ENCODE results near the gene TUBGCP2.

TUBGCP2 gene

DNA sequence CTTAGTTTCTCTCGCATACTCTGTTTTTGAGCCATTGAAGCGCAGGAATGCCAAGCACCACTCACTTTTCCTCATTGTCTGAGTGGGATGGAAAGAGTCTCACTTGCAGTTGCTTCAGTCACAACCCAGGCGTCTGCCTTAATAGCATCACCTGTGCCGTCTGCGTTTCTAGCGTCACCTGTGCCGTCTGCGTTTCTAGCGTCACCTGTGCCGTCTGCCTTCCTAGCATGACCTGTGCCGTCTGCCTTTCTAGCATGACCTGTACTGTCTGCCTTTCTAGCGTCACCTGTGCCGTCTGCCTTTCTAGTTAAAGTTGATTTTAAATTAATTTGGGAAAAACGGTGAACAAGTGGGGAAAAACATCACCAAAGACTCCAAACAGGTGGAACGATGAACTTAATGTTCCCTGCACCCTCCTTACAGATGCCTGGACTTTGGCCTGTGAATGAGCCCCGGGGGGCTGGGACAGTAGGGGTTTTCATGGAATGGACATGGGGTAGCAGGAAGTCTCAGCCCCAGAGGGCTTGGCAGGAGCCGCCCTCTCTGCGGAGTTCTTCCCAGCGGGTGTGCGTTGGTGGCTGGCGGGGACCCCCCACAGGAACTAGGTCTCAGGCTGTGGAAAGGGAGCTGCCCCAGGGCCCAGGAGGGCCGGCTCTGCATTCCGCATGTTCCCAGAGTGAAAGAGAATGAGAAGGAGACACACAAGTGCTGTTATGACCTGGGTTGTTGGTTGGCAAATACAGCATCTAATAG lies 3.5 kb upstream of the TUBGCP2 start:
- no peak for DNase-seq (ENCODE audit: extremely low read depth, insufficient read length)
- TF ChIP-seq, protein P1, sequence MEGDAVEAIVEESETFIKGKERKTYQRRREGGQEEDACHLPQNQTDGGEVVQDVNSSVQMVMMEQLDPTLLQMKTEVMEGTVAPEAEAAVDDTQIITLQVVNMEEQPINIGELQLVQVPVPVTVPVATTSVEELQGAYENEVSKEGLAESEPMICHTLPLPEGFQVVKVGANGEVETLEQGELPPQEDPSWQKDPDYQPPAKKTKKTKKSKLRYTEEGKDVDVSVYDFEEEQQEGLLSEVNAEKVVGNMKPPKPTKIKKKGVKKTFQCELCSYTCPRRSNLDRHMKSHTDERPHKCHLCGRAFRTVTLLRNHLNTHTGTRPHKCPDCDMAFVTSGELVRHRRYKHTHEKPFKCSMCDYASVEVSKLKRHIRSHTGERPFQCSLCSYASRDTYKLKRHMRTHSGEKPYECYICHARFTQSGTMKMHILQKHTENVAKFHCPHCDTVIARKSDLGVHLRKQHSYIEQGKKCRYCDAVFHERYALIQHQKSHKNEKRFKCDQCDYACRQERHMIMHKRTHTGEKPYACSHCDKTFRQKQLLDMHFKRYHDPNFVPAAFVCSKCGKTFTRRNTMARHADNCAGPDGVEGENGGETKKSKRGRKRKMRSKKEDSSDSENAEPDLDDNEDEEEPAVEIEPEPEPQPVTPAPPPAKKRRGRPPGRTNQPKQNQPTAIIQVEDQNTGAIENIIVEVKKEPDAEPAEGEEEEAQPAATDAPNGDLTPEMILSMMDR (IDR thresholded peaks at IDR 0.05; ENCODE audit: insufficient read depth, low read length, poor library complexity, severe bottlenecking) = no peak
- Histone ChIP-seq H3K36me3 (ENCODE audit: control insufficient read depth, insufficient read depth, low read length) (peaks cover 12% of the 10 kb centered on the region), H3K27me3 (replicated peaks; ENCODE audit: control insufficient read depth, insufficient read depth, low read length) (no peaks in the 10 kb centered on the region), H3K4me3 (replicated peaks; ENCODE audit: low read depth, low read length) (no peak overlapping the region)

DNA sequence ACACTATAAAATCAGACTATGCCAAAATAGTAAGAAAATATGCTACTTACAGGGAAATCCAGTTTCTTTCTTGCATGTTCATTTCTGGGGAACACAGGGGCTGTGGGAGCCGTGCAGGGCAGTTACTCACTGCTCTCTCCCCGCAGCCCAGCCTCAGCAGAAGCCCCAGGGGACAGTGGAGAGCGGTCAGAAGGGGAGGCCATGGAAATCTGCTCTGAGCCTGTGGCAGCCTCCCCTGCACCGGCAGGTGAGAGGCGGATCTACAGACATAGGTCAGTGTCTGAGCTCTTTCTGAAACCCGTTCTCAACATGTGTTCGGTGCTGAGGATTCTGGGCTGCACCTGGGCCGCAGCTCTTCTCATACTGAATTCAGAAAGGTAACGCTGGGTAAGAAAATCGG lies 2.9 kb upstream of the TUBGCP2 start:
- Histone ChIP-seq H3K36me3 (ENCODE audit: control insufficient read depth, insufficient read depth, low read length) (peaks cover 12% of the 10 kb centered on the region), H3K4me3 (replicated peaks; ENCODE audit: low read depth, low read length) (no peak overlapping the region), H3K27me3 (replicated peaks; ENCODE audit: control insufficient read depth, insufficient read depth, low read length) (no peaks in the 10 kb centered on the region)
- TF ChIP-seq, protein P1 (IDR thresholded peaks at IDR 0.05; ENCODE audit: insufficient read depth, low read length, poor library complexity, severe bottlenecking) = no peak
- no peak for DNase-seq (ENCODE audit: extremely low read depth, insufficient read length)

DNA sequence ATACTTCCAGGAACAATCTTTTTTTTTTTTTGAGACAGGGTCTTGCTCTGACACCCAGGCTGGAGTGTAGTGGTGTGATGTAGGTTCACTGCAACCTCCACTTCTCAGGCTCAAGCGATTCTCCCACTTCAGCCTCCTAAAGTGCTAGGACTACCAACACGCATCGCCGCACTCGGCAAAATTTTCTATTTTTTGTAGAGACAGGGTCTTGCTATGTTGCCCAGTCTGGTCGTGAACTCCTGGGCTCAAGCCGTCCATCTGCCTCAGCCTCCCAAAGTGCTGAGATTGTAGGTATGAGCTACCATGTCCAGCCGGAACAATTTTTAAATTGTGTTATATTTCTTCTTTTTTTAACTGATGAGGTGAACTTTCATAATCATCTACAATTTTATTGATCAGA lies 2.1 kb upstream of the TUBGCP2 start:
- Histone ChIP-seq H3K27me3 (replicated peaks; ENCODE audit: control insufficient read depth, insufficient read depth, low read length) (no peaks in the 10 kb centered on the region), H3K36me3 (ENCODE audit: control insufficient read depth, insufficient read depth, low read length) (peaks cover 12% of the 10 kb centered on the region), H3K4me3 (replicated peaks; ENCODE audit: low read depth, low read length) (no peak overlapping the region)
- no peak for DNase-seq (ENCODE audit: extremely low read depth, insufficient read length)
- TF ChIP-seq, protein P1 (IDR thresholded peaks at IDR 0.05; ENCODE audit: insufficient read depth, low read length, poor library complexity, severe bottlenecking) = no peak

DNA sequence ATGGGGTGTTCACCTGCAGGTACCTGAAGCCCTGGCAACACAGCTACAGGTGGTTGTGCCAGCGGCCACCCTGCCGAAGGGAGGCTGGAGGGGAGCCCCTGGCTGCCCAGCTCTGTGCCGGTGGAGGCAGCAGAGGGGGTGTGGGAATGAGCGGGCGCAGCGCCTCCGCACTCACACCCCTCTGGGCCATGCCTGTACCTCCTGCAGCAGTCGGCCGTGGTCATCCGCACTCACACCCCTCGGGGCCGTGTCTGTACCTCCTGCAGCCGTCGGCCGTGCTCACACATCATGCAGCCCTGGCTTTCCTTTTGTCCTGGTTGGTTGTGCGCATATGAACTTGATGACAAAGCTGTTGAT lies 1.7 kb upstream of the TUBGCP2 start:
- Histone ChIP-seq H3K4me3 (replicated peaks; ENCODE audit: low read depth, low read length) (no peak overlapping the region), H3K36me3 (ENCODE audit: control insufficient read depth, insufficient read depth, low read length) (peaks cover 12% of the 10 kb centered on the region), H3K27me3 (replicated peaks; ENCODE audit: control insufficient read depth, insufficient read depth, low read length) (no peaks in the 10 kb centered on the region)
- TF ChIP-seq, protein P1 (IDR thresholded peaks at IDR 0.05; ENCODE audit: insufficient read depth, low read length, poor library complexity, severe bottlenecking) = no peak
- DNase-seq (ENCODE audit: extremely low read depth, insufficient read length) = no peak

DNA sequence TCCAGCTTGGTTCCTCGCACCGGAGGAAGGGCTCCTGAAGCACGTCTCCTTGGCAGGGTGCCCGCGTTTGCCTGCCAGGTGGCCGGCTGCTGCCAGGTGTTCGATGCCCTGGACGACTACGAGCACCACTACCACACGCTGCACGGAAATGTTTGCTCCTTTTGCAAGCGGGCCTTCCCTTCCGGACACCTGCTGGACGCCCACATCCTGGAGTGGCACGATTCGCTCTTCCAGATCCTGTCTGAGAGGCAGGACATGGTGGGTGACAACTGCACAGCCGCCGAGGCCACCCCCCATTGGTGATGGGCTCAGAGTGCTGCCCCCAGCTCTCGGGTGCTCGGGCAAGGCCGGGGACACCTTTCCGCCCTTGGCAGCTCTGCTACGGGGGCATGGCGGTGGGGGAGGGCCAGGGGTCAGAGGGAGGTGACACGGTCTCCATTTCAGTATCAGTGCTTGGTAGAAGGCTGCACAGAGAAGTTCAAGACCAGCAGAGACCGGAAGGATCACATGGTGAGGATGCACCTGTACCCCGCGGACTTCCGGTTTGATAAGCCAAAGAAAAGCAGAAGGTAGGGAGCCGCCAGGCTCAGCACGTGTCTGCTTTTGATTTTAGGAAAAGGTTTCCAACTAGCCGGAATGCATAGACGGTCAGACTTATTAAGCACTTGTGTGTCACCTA lies 1.2 kb upstream of the TUBGCP2 start:
- DNase-seq (ENCODE audit: extremely low read depth, insufficient read length) = no peak
- H3K36me3 ChIP-seq (ENCODE audit: control insufficient read depth, insufficient read depth, low read length) = peaks cover 12% of the 10 kb centered on the region
- no peak overlapping the region for H3K4me3 ChIP-seq (replicated peaks; ENCODE audit: low read depth, low read length)
- TF ChIP-seq, protein P1 (IDR thresholded peaks at IDR 0.05; ENCODE audit: insufficient read depth, low read length, poor library complexity, severe bottlenecking) = no peak
- no peaks in the 10 kb centered on the region for H3K27me3 ChIP-seq (replicated peaks; ENCODE audit: control insufficient read depth, insufficient read depth, low read length)
